ENCODE measurements around the gene IDH3B. TPM values are rescaled to one million over a fixed set of nuclear protein-coding genes. Genes with fewer than 3 reads are reported as not detected.

IDH3B gene
- polyA plus RNA-seq, 3 donors: 102 to 224 (median 103) TPM

DNA sequence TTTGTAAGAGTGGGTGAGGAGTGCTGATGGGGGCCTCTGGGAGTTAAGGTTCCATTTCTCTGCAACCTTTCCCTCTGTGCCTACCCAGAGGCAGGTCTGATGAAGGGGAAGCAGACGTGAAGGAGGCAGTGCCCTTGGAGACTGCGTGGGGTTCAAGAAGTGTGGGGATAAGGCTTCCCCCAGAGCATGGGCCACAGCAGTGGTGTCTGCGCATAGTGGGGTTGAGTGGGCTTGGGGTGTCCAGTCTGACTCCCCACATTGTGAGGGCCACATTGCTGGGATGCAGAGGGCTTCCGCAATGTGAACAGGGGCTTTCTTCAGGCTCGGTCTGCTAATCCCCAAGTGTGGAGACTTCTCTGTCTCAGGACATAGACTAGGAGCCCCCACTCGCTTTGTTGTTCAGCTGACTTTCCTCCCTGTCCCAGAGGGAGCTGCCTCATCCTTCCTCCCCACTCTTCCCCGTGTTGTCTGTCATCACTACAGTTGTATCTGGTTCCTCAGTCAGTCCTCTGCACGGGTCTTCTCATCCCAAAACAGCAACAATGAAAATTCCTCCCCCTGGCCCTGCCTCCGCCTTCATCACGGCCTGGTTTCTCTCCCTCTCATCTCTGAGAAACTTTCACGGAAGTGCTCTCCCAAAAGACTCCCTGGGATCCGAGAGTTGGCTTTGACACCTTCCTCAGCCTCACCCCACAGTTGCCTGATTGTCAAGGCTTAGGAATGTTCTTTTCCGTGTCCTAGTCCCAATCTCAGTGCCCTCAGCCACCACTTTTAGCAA lies 31.4 kb upstream of the IDH3B start:
- Histone ChIP-seq H4K20me1 (ENCODE audit: insufficient read depth, low read length) (no peaks in the 10 kb centered on the region), H3K4me1 (ENCODE audit: control insufficient read depth in 1 of 2, insufficient read depth in 2 of 2, low read length in 2 of 2) (peaks cover 0 to 12% of the 10 kb centered on the region in 2 donors), H3K4me3 (replicated peaks in 1 of 3; ENCODE audit: low read depth in 2 of 3, low read length in 3 of 3) (no peak overlapping the region), H3K36me3 (replicated peaks in 1 of 2; ENCODE audit: control insufficient read depth in 1 of 2, insufficient read depth in 2 of 2, low read length in 2 of 2) (no peaks in the 10 kb centered on the region), H3K27ac (ENCODE audit: low read depth in 1 of 2, low read length in 2 of 2) (no peak overlapping the region), H3K9me3 (replicated peaks in 1 of 2; ENCODE audit: control insufficient read depth in 1 of 2, insufficient read depth in 1 of 2, low read length in 2 of 2) (peaks cover 0 to 21% of the 10 kb centered on the region in 2 donors), H2AFZ (ENCODE audit: insufficient read depth, low read depth, low read length, poor library complexity, severe bottlenecking) (no peak overlapping the region), H3K79me2 (ENCODE audit: insufficient read depth, low read length) (no peaks in the 10 kb centered on the region), H3K27me3 (ENCODE audit: control insufficient read depth in 2 of 2, insufficient read depth in 2 of 2, low read length in 2 of 2) (peaks cover 38 to 56% of the 10 kb centered on the region in 2 donors), H3K9ac (ENCODE audit: insufficient read depth, low read length, poor library complexity, severe bottlenecking) (no peak overlapping the region), H3K4me2 (replicated peaks; ENCODE audit: extremely low read depth, low read length, poor library complexity, severe bottlenecking) (no peak overlapping the region)
- DNase-seq: no peak
- intact Hi-C loops (cut with micrococcal nuclease): no loop called here
- no peak overlapping the region for H3K27ac Mint-ChIP-seq
- H3K4me1 Mint-ChIP-seq: peaks cover 7% of the 10 kb centered on the region
- WGBS (ENCODE audit: insufficient coverage): 96% methylated on average over 11 of the region's 13 CpGs
- H3K36me3 Mint-ChIP-seq: peaks cover 4 to 15% of the 10 kb centered on the region in 2 donors
- peak overlapping the region; percentile 42 to 66 for H3K4me3 Mint-ChIP-seq
- H3K27me3 Mint-ChIP-seq (ENCODE audit: low read depth in 3 of 3): peaks cover 49 to 79% (median 62%) of the 10 kb centered on the region in 3 donors
- TF ChIP-seq, protein P1, sequence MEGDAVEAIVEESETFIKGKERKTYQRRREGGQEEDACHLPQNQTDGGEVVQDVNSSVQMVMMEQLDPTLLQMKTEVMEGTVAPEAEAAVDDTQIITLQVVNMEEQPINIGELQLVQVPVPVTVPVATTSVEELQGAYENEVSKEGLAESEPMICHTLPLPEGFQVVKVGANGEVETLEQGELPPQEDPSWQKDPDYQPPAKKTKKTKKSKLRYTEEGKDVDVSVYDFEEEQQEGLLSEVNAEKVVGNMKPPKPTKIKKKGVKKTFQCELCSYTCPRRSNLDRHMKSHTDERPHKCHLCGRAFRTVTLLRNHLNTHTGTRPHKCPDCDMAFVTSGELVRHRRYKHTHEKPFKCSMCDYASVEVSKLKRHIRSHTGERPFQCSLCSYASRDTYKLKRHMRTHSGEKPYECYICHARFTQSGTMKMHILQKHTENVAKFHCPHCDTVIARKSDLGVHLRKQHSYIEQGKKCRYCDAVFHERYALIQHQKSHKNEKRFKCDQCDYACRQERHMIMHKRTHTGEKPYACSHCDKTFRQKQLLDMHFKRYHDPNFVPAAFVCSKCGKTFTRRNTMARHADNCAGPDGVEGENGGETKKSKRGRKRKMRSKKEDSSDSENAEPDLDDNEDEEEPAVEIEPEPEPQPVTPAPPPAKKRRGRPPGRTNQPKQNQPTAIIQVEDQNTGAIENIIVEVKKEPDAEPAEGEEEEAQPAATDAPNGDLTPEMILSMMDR (IDR thresholded peaks at IDR 0.05): no peak
- H3K9me3 Mint-ChIP-seq: peaks cover 0 to 20% (median 12%) of the 10 kb centered on the region in 7 donors

DNA sequence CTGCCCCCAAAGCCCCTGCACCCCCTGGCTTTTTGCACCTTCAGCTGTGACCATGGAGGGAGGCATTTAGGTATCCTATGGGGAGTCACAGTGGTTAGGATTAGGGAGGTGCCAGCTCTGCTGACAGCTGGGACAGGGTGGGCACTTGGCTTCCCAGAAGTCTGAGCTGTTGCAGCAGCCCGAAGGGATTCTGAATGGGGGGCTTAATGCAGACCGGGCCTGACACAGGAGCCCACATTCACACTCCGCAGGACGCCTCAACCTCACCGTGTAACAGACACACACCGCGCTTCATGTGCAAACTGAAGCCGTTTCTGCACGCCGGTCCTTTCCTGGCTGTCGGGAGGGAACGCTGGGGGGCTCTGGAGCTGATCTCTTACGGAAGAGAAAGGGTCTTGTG lies 30.5 kb upstream of the IDH3B start:
- Mint-ChIP-seq H3K4me1 (peaks cover 7% of the 10 kb centered on the region), H3K9me3 (peaks cover 0 to 20% (median 12%) of the 10 kb centered on the region in 7 donors), H3K4me3 (peak overlapping the region in 1 of 2 donors; percentile 59), H3K27me3 (ENCODE audit: low read depth in 3 of 3) (peaks cover 58 to 85% (median 71%) of the 10 kb centered on the region in 3 donors), H3K36me3 (peaks cover 4 to 15% of the 10 kb centered on the region in 2 donors), H3K27ac (no peak overlapping the region)
- Histone ChIP-seq H3K9me3 (replicated peaks in 1 of 2; ENCODE audit: control insufficient read depth in 1 of 2, insufficient read depth in 1 of 2, low read length in 2 of 2) (peaks cover 0 to 21% of the 10 kb centered on the region in 2 donors), H3K36me3 (replicated peaks in 1 of 2; ENCODE audit: control insufficient read depth in 1 of 2, insufficient read depth in 2 of 2, low read length in 2 of 2) (no peaks in the 10 kb centered on the region), H4K20me1 (ENCODE audit: insufficient read depth, low read length) (no peaks in the 10 kb centered on the region), H3K4me1 (ENCODE audit: control insufficient read depth in 1 of 2, insufficient read depth in 2 of 2, low read length in 2 of 2) (peaks cover 0 to 12% of the 10 kb centered on the region in 2 donors), H2AFZ (ENCODE audit: insufficient read depth, low read depth, low read length, poor library complexity, severe bottlenecking) (no peak overlapping the region), H3K79me2 (ENCODE audit: insufficient read depth, low read length) (no peaks in the 10 kb centered on the region), H3K27ac (ENCODE audit: low read depth in 1 of 2, low read length in 2 of 2) (no peak overlapping the region), H3K27me3 (ENCODE audit: control insufficient read depth in 2 of 2, insufficient read depth in 2 of 2, low read length in 2 of 2) (peaks cover 43 to 65% of the 10 kb centered on the region in 2 donors), H3K4me3 (replicated peaks in 1 of 3; ENCODE audit: low read depth in 2 of 3, low read length in 3 of 3) (no peak overlapping the region), H3K4me2 (replicated peaks; ENCODE audit: extremely low read depth, low read length, poor library complexity, severe bottlenecking) (no peak overlapping the region), H3K9ac (ENCODE audit: insufficient read depth, low read length, poor library complexity, severe bottlenecking) (no peak overlapping the region)
- intact Hi-C loops (cut with micrococcal nuclease): no loop called here
- TF ChIP-seq, protein P1 (IDR thresholded peaks at IDR 0.05): no peak
- 38% methylated on average over 7 of the region's 13 CpGs for WGBS (ENCODE audit: insufficient coverage)
- no peak for DNase-seq

All from CD14-positive monocyte (primary cell).